Anterior cingulate cortex (tissue), 58 donors: ENCODE results near the gene ARHGEF26.

Experiments used
- DNase-seq, 58 donors: peaks; one replicate each; lab custom pipeline; 2025; lab: John Stamatoyannopoulos, UW

The ARHGEF26 gene

GRCh38 chr3:154112146-154112852 lies 8.9 kb upstream of the ARHGEF26 start:
- peak in 12 of 58 donors; percentile 5 to 68 (median 22) for DNase-seq

DNA sequence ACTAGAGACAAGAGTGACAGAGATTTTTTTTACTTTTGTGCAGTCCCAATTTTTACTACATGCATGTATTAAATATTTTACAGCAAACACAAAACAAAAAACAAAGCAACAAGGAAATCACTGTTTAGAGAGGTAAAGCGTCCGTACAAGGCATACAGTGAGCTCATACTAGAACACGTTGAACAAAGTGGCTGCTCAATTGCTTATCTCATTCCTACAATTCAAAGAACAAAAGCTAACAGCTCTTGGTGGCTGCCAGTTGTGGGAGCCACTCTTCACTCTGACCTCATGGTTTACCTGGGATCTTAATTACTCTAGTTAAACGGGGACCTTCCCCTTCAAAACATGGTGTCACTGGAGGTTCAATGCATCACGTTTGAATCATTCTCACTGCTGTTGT lies 7.6 kb upstream of the ARHGEF26 start:
- DNase-seq: no peak

GRCh38 chr3:154115332-154115731 lies 5.9 kb upstream of the ARHGEF26 start:
- no peak for DNase-seq

GRCh38 chr3:154119951-154120350 lies 1.2 kb upstream of the ARHGEF26 start:
- DNase-seq: peak in 3 of 58 donors; percentile 5 to 26 (median 5)

- peak in 10 of 58 donors; percentile 15 to 66 (median 48) for DNase-seq
These were observed 736 bp downstream of the ARHGEF26 start for GRCh38 chr3:154121701-154122551.

GRCh38 chr3:154122552-154122911 lies 1.3 kb downstream of the ARHGEF26 start:
- DNase-seq: no peak

DNA sequence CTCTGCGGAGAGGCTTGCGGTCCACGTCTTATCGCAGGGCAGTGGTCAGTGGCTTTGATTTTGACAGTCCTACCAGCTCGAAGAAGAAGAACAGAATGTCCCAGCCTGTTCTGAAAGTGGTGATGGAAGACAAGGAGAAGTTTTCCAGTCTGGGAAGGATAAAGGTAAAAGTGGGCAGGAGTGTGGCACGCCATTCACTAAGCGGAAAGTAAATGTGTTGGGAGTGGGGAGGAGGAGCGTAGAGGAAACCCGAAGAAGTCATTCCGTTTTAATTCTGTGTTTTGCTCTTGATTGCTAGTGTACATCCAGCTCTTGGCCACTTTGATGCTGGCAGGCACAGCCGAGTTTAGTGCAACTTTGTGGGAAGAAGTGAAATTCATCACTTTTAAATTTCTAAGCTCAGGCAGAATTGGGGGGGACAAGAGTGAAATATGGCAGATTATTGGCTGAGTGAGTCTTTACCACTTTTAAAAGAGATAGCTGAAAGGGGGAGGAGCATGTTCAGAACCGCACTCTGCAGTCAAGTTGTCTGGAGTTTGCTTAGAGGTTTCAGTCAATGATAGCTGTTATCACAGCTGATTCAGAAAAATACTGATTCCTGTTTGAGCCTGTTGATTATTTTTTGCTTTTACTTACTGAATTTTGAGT lies 1.8 kb downstream of the ARHGEF26 start:
- DNase-seq: no peak

- no peak for DNase-seq
These were observed 2.7 kb downstream of the ARHGEF26 start for GRCh38 chr3:154123906-154124305.

- DNase-seq: no peak
These were observed 4.3 kb downstream of the ARHGEF26 start for GRCh38 chr3:154125378-154126030.

DNA sequence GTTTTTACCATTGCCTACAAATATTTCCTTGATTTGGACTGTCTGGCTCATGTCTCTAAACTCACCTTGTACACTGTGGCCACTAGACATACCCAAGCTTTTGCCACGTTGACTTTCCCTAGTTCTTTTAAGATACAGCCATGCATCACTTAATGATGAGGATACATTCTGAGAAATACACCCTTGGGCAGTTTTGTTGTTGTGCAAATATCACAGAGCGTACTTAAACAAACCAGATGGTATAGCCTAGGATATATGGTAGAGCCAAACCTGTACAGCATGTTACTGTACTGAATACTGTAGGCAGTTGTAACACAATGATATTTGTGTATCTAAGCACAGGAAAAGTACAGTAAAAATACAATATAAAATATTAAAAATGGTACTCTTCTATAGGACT lies 5.5 kb downstream of the ARHGEF26 start:
- DNase-seq: no peak

GRCh38 chr3:154129625-154130024 lies 8.4 kb downstream of the ARHGEF26 start:
- DNase-seq: no peak

DNA sequence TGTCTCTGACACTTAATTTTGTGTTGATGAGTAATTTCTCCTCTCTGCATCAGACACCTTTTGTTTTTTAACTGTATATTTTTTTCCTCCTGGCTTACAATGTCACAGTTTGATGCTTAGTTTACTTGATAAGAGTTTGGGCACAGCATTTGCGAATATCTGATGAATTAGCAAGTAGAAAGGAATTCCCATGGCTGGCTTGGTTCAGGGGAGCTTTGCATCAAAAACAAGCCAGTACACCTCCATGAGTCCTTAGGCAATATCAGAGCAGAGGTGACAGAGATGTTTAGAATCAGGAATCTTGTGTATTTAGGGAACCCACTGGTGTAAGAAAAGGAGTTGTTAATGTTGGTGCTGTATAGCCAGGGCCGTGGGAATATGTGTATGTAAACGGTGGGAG lies 9.3 kb downstream of the ARHGEF26 start:
- DNase-seq: no peak

GRCh38 chr3:154131830-154132229 lies 10.6 kb downstream of the ARHGEF26 start:
- DNase-seq: no peak

DNA sequence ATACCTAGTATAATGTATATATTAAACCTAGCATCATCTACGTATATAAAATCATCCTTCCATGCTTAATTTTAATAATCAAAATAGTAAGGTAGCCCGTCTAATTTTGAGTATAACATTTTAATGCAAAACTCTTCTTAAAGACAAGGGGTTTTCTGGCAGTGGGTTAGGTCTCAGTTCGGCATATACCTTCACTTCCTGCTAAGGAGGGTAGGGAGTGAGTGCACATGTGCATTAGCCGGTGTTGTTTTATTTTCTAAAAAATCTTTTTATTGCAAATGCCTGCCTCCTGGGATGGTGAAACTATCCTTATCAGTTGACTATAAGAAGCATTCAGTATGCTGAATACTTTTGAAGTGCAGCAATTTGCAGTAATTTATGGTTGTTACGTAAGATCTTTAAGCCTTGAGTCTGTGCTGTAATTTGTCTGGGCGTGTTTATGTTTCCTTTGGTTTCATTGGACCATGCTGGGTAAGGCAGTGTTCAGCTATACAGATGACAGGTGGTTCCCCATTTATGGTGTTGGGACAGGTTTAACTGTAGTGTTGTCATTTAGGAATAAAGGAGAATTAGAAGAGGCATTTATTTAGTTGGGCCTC lies 11.7 kb downstream of the ARHGEF26 start:
- DNase-seq: no peak

DNA sequence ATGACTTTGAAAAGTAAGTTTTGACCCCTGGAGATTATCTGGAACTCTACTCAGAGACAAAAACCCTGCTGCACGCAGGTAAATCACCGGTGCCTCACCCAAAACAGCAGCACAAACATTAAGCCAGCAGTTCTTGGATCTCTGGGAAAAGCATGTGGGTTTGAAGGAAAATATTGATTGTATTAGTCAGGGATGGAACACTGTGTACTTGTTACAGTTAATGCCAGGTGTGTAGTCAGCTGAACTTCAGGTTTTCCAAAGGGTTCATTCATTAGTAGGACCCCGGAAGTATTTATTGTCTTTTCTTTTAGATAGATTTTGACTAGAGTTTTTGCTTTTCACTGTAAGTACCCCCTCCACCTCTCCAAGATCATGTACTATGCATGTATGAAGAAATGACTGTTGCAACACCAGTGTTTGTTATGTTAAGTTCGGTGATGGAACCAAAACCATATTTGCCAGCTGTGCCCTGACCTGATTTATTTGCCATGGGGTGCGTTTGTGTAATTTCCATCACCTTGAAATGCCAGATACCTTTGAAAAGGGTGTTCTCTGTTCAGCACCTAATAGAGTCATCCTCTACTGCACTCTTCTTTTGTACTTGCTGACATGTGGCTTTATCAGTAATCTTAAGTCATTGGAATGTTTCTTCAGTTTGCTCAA lies 14.5 kb downstream of the ARHGEF26 start:
- DNase-seq: no peak

- no peak for DNase-seq
These were observed 15.8 kb downstream of the ARHGEF26 start for GRCh38 chr3:154137036-154137435.

GRCh38 chr3:154139996-154140436 lies 18.8 kb downstream of the ARHGEF26 start:
- no peak for DNase-seq

- no peak for DNase-seq
These were observed 21.4 kb downstream of the ARHGEF26 start for GRCh38 chr3:154142608-154143007.

DNA sequence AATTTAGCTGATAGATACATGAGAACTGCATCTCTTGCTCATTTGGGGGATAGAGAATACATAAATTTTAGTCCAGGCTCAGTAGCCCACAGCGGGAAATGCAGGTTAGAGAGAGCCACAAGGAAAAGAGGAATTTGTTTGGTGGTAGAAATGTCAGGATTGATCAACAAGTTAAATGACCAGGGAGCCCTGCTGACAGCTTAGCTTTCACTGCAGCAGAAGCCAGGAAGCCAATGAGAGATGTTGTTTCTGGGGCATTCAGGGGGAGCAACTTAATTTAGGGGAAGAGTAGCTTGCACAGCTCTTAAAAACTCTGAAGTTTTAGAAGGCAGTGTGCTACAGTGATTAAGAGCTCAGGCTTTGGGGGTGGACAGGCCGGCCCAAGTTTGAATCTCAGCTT lies 22.7 kb downstream of the ARHGEF26 start:
- no peak for DNase-seq
